T47D (cell line): ENCODE results near the gene PUM2.

ENCODE experiments used
- DNase-seq, 2 experiments: peaks; one replicate each; pipeline versions ENCODE4 v3.0.0 to v3.0.0-alpha.2; 2011 to 2012; ENCODE audit warnings: low read depth in 1 of 2, low spot score in 1 of 2
- JUND ChIP-seq: IDR thresholded peaks from 2 replicates; pipeline ENCODE4 v1.6.1; 2012; ENCODE audit warnings: low read depth
- in situ Hi-C: cut with HindIII; loops from 2 replicates; pipeline ENCODE4 v1.10.0; 2016; ENCODE audit warnings: low sequenced_read_pairs, low pct_unique_long_range_greater_than_20kb

PUM2 gene

DNA sequence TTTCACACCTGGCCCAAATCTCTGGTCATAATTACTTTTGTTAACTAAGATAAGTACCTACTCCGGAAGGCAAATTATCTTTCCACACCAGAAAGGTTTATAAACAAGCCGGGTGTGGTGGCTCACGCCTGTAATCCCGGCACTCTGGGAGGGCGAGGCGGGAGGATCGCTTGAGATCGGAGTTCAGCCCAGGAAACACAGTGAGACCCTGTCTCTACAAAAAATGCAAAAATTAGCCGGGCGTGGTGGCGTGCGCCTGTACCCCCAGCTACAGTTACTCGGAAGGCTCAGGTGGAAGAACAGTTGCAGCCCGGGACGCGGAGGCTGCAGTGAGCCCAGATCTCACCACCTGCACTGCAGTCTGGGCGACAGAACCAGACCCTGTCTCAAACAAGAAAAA lies 2.1 kb downstream of the PUM2 start:
- TF ChIP-seq JUND: no peak
- in situ Hi-C loops: no loop called here
- DNase-seq: no peak

DNA sequence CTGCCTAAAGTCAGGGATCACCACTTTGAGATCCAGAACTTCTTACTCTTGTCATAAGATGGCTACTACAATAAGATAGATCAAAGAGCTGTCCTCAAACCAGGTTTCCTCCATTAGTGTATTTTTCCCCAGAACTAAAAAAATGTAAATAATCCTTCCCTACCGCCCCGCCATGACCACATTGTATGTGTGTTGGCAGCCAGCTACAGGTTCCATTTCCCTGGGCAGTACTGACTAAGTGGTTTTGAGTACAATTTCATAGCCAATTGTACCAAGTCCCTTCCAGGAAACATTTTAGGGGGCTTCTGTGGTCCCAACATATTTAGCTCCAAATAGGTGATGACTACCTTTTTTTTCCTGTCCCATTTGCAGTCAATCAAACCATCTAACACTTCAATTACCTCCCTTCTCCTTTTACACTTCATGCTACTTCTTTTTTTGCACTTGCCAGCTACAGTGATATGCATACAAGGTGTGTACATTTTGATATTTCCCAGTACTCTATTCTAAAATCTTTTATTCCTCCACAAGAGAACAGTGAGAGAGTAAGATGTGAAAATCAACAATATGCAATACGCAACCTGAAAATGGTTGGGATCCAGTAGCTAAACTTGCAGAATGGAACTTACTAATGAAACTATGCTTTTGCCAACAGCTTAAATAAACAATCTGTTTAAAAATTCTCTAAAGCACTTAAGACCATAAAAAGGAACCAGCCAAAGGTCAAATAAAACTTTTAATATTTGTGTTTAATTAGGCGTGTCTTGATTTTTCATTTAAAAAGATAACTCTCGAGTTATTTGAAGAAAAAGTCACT lies 3.9 kb downstream of the PUM2 start:
- in situ Hi-C loops: no loop called here
- no peak for TF ChIP-seq JUND
- DNase-seq: no peak

DNA sequence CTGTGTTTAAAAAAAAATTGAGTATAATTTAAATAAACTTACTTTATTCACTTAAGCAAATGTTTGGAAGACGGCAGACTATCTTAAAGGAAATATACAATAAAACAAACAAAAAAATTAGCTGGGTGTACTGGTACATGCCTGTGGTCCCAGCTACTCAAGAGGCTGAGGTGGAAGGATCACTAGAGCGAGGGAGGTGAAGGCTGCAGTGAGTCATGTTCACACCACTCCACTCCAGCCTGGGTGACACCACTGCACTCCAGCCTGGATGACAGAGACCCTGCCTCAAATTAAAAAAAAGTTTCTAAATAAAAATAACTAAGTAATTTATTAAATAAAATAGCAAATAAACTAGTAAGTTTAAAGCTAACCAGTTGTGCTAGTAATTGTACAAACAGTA lies 7.5 kb downstream of the PUM2 start:
- in situ Hi-C loops: no loop called here
- no peak for TF ChIP-seq JUND
- no peak for DNase-seq

DNA sequence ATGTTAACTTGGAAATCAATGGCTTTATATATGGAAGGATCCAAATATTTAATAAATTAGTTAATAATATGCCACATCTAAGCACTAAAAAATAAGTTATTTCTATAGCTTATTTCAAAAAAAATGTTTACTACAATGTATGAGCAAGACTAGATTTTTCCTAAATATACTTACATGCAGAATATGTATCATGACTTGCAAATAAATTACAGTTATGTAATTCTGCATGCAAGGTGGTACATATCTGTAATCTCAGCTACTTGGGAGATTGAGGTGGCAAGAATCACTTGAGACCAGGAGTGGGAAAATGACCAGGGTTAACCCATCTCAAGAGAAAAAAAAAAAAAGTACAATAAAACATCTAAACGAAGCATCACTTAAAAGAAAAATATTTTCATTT lies 11.6 kb downstream of the PUM2 start:
- DNase-seq: no peak
- TF ChIP-seq JUND: no peak
- in situ Hi-C loops: no loop called here

DNA sequence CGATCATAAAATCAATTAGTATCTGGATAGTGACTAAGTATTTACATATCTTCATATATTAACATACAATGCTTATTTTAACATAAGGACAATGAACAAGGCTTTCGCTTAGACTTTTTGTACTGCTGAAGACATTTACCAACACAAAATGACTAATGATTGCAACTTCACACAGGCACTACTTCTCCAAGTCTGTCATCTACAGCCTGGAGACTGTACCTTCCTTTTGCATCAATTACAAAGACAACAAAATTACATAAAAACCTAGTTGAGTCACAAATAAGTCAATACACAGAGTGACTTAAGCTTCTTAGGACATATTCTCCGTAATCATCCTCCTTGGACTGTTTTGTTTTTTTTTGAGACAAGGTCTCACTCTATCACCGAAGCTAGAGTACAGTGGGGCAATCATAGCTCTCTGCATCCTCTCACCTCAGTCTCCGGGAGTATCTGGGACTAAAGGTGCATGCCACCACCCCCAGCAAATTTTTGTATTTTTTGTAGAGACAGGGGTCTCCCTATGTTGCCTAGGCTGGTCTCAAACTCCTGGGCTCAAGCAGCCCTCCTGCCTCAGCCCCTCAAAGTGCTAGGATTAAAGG lies 15.9 kb downstream of the PUM2 start:
- no peak for TF ChIP-seq JUND
- in situ Hi-C loops: no loop called here
- DNase-seq: no peak

- no peak for DNase-seq
- TF ChIP-seq JUND: no peak
- in situ Hi-C loops: no loop called here
Observed at GRCh38 chr2:20333738-20334137, 16.9 kb downstream of the PUM2 start.

DNA sequence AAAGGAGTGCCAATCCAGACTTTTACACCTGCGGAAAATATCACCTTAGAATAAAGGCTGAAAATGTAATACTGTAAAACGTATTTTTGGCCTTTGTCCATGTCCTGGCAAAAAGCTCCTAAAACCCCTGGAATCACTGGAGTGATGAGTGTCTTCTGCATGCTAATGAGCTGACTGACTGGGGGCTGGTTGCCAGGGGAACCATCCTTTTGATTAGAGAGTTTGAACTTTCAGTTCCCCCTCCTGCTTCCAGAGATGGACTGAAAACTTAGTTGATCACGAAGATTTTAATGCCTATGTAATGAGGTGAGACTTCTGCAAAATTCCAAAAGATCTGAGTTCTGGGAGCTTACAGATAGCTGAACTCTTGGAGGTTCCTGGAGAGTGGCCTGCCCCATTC lies 20.5 kb downstream of the PUM2 start:
- DNase-seq: no peak
- TF ChIP-seq JUND: no peak
- in situ Hi-C loops: no loop called here

DNA sequence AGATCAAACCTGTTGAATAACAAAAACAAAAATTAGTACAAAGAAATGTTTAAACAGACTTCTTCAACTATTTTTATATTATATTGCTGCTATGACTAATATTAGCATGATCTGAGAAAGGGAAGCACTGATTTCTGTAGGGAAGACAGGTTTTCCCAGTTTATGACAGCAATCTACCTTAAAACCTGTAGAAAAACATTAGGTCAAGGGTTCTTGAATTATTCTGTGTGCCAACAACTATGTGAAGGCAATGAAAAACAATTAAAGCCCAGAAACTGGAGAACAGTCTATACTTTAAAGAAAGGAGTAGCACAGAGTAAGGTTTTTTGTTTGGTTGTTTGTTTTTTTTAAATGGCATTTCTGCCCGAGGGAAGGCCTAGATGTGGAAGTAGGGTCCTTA lies 23.3 kb downstream of the PUM2 start:
- DNase-seq: no peak
- TF ChIP-seq JUND: no peak
- in situ Hi-C loops: no loop called here

GRCh38 chr2:20326163-20326780 lies 24.4 kb downstream of the PUM2 start:
- no peak for TF ChIP-seq JUND
- in situ Hi-C loops: no loop called here
- peak; percentile 5 to 61 for DNase-seq

DNA sequence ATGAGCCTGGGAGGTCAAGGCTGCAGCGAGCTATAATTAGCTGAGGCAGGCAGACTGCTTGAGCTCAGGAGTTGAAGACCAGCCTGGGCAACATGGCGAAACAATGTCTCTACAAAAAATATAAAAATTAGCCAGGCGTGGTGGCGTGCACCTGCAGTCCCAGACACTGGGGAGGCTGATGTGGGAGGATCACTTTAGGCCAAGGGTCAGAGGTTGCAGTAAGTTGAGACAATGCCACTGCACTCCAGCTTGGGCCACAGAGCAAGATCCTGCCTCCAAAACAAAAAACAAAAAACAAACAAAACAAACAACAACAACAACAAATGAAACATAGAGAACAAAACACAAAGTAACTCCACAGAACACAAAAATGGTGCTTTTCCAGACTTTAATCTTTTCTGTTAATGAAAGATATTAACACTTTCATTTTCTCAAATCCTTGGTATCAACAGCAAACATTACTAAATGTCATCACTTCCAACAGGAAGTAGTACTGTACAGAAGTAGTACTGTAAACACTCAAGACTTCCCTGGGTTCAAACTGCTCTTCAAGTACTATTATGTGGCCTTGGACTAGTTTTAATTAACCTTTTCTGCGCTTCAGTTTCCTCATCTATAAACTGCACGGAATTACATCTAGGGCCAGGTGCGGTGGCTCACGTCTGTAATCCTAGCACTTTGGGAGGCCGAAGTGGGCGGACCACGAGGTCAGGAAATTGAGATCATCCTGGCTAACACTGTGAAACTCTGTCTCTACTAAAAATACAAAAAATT lies 27.9 kb downstream of the PUM2 start:
- TF ChIP-seq JUND: no peak
- DNase-seq: no peak
- in situ Hi-C loops: no loop called here

DNA sequence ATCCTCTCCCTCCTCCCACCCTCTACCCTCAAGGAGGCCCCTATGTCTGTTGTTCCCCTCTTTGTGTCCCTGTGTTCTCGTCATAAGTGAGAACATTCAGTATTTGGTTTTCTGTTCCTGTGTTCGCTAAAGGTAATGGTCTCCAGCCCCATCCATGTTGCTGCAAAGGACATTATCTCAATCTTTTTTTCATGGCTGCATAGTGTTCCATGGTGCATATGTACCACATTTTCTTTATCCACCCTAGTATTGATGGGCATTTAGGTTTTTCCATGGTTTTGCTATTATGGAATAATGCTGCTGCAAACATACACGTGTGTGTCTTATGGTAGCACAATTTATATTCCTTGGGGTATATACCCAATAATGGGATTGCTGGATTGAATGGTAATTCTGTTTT lies 33.0 kb downstream of the PUM2 start:
- DNase-seq: no peak
- TF ChIP-seq JUND: no peak
- in situ Hi-C loops: no loop called here

DNA sequence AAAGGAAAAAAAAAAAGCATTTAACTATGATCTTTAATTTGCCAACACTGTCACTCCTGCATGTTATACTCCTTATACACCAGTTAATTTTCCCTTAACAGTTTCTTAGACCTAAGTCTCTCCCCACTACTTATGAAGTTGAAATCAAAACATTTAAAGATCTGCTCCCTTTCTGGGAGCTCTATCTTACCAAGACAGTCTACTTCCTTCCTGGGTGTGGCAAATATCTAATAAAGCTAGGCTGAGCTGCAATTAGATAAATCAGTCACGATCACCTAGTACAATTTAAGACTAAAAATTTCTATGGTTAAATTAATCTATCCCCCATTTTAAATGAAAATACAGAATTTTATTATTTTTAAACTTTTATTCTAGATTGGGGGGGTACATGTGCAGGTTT lies 33.4 kb downstream of the PUM2 start:
- in situ Hi-C loops: no loop called here
- DNase-seq: no peak
- no peak for TF ChIP-seq JUND
